ENCODE results near the gene SYDE1.

DNA sequence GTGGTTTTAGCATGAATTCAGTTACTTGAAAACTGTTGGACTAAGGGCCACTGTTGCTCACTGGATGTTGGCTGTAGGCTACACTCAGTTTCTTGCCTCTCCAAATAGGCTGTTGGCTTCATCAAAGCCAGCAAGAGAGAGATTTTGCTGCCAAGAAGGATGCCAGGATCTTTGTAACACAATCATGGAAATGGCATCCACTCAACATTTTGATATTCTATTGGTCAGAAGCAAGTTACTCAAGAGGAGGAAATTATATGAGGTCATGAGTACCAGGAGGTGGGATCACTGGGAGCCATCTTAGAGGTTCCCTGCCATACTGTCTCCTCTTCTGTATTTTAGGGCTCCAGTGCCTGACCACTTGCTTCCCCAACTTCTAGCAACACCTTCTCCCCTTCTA lies 30.6 kb downstream of the SYDE1 start:
- TF ChIP-seq EZH2phosphoT487 (IDR thresholded peaks at IDR 0.05; ENCODE audit: insufficient read depth, low read depth) (no peak), EZH2 (IDR thresholded peaks at IDR 0.05; ENCODE audit: insufficient read depth, poor library complexity, severe bottlenecking) (no peak)

All from GM23248 (cell line).